ENCODE data around the gene KIRREL3. TPM values are rescaled to one million over a fixed set of nuclear protein-coding genes. Genes with fewer than 3 reads are reported as not detected.

KIRREL3 gene
- total and polyA plus RNA-seq, 9 of the 15 experiments (the other 6 are each of a cell fraction or from before 2014, with no cell fraction given): 0.04 to 0.10 TPM; not detected in 7

DNA sequence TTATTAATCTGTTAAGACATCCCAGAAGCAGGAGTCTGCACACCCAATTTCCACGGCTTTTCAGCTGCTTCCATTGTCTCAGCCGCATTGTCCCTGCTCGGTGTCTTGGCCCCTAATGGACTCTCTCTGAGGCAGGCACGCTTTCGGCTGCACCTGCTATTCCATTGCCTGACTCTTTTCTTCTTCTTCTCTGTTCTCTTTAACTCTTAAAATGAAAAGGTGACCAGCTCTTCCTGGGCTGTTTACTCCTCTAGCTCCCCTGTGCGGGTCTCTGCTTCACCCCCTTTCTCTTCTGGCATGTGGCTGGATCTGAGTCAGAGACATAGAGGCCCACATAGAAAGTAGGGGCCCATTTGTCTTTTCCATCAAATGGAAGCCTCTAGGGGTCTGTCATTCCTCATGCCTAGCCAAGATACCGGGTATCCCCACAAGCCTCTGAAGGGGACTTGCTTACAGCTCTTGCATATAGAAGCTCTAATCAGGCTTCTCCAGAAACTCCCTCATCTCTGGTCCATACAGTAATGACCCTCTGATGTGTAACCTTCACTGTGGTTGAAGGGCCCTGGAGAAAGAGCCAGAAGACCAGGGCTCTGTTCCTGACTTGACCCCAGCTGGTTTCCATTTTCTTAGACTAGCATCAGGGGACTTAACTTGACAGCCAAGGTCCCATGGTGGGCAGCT, 401.2 kb downstream of the KIRREL3 start:
- intact Hi-C loops (cut with micrococcal nuclease) (no loop called here), in situ Hi-C loops (cut with MboI) (no loop called here)
- no peaks in the 10 kb centered on the region for H3K79me2 ChIP-seq (ENCODE audit: control insufficient read depth, insufficient read depth, low read length)
- TF ChIP-seq NFIC (IDR thresholded peaks at IDR 0.05) (0 out of 2 replicates have a peak, but pooled peaks have one; percentile 24), RCOR1 (IDR thresholded peaks at IDR 0.05; ENCODE audit: borderline replicate concordance in 1 of 2, low read depth in 2 of 2, low read length in 2 of 2) (no peak)
- H3K36me3 ChIP-seq (ENCODE audit: control insufficient read depth, insufficient read depth, low read length): no peaks in the 10 kb centered on the region
- H3K4me3 ChIP-seq: no peak overlapping the region
- no peaks in the 10 kb centered on the region for H3K4me1 ChIP-seq (replicated peaks in 1 of 2; ENCODE audit: control insufficient read depth in 2 of 2, insufficient read depth in 2 of 2, low read length in 2 of 2)
- no peak for DNase-seq (ENCODE audit: extremely low read depth in 1 of 4, low spot score in 3 of 4)
- ChIA-PET CTCF (ENCODE audit: low intra/inter-chr PET ratio) (no interaction called here), POLR2A (interaction anchor here (0.6 to 1.0 kb wide), 2 partner anchors 295 to 465 kb away, joined by 3 read pairs; no protein-coding TSS in a partner anchor)
- no peaks in the 10 kb centered on the region for H3K9me3 ChIP-seq (replicated peaks; ENCODE audit: control insufficient read depth, insufficient read depth, low read depth, low read length)
- ATAC-seq: no peak
- H2AFZ ChIP-seq (ENCODE audit: low read depth, low read length): no peak overlapping the region
- H4K20me1 ChIP-seq (replicated peaks; ENCODE audit: control insufficient read depth, insufficient read depth, low read length): no peaks in the 10 kb centered on the region; the same call in 1 of the 2 replicates
- no peaks in the 10 kb centered on the region for H3K9me1 ChIP-seq (ENCODE audit: control insufficient read depth, insufficient read depth, low read length)
- H3K4me2 ChIP-seq (ENCODE audit: insufficient read depth, low read length): no peak overlapping the region
- FAIRE-seq: no peak
- H3K27me3 ChIP-seq (ENCODE audit: control insufficient read depth in 2 of 2, insufficient read depth in 2 of 2, low read length in 2 of 2): peaks cover 3 to 33% of the 10 kb centered on the region in 2 experiments; a peak in 4 of 5 replicates
- no peak overlapping the region for H3K27ac ChIP-seq (ENCODE audit: extremely low read depth, low read depth, low read length)
- WGBS (ENCODE audit: insufficient coverage, low coverage, missing lambda C conversion rate): 2% methylated on average over 7 of the region's 7 CpGs
- no TSS peak for BruUV-seq (replicated peaks)
- H3K9ac ChIP-seq (ENCODE audit: insufficient read depth in 1 of 2, low read depth in 2 of 2, low read length in 2 of 2): no peak overlapping the region

DNA sequence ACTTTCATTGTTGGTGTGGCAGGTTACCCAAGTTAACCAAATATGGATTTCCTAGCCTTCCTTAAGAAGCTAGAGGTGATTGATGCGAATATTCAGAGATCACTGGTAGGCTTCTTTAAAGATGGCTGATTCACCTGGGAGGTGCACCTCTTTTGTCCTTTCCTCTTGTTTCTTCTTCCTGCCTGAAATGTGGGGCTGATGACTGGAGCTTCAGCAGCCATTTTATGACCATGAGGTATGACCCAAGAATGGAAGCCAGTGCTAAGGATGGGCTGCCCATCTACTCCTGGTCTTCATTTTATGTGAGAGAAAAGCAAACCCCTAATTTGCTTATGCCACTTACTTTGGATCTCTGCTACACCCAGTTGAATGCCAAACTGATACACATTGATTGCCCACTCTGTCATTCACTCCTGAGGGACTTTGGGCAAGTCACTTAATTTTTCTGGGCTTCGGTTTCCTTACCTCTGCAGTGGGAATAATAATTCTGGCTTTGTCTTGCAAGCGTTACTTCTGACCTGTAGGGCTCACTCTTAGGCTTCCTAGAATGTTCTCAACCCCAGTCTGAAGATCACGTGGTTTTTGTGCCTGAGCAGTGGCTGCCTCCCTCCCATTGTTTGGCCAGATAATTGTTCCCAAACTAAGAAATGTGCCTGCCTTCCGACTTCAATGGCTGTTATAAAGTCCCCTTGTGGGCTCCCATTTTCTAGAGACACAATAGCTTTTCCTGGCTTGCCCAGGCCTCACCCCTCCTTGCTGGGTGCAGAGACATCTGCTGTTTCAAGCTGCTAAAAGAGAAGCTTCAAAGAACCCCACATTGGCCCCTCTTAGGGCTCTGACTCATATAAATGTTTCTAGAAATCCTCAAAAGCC, 402.0 kb downstream of the KIRREL3 start:
- Histone ChIP-seq H3K4me1 (replicated peaks in 1 of 2; ENCODE audit: control insufficient read depth in 2 of 2, insufficient read depth in 2 of 2, low read length in 2 of 2) (no peaks in the 10 kb centered on the region), H3K79me2 (ENCODE audit: control insufficient read depth, insufficient read depth, low read length) (no peaks in the 10 kb centered on the region), H3K27ac (ENCODE audit: extremely low read depth, low read depth, low read length) (no peak overlapping the region), H3K4me2 (ENCODE audit: insufficient read depth, low read length) (no peak overlapping the region), H3K36me3 (ENCODE audit: control insufficient read depth, insufficient read depth, low read length) (no peaks in the 10 kb centered on the region), H3K9ac (ENCODE audit: insufficient read depth in 1 of 2, low read depth in 2 of 2, low read length in 2 of 2) (no peak overlapping the region), H3K4me3 (no peak overlapping the region), H3K9me1 (ENCODE audit: control insufficient read depth, insufficient read depth, low read length) (no peaks in the 10 kb centered on the region), H2AFZ (ENCODE audit: low read depth, low read length) (no peak overlapping the region), H3K27me3 (ENCODE audit: control insufficient read depth in 2 of 2, insufficient read depth in 2 of 2, low read length in 2 of 2) (peaks cover 3 to 33% of the 10 kb centered on the region in 2 experiments; a peak in 4 of 5 replicates), H4K20me1 (replicated peaks; ENCODE audit: control insufficient read depth, insufficient read depth, low read length) (no peaks in the 10 kb centered on the region; the same call in 1 of the 2 replicates), H3K9me3 (replicated peaks; ENCODE audit: control insufficient read depth, insufficient read depth, low read depth, low read length) (no peaks in the 10 kb centered on the region)
- in situ Hi-C loops (cut with MboI): no loop called here
- ChIA-PET CTCF (ENCODE audit: low intra/inter-chr PET ratio) (no interaction called here), POLR2A (interaction anchor here (1.0 kb wide), 1 partner anchor 294 kb away, joined by 3 read pairs; no protein-coding TSS in a partner anchor)
- DNase-seq (ENCODE audit: extremely low read depth in 1 of 4, low spot score in 3 of 4) (no peak), ATAC-seq (peak; percentile 48; the same call in 1 of the 3 replicates), FAIRE-seq (no peak)
- TF ChIP-seq RAD51 (IDR thresholded peaks at IDR 0.05; ENCODE audit: borderline replicate concordance, low read depth): peak; percentile 47; the same call in 1 of the 2 replicates
- no peak for TF ChIP-seq KAT8 (IDR thresholded peaks at IDR 0.05; ENCODE audit: low read depth)
- TF ChIP-seq RBM25 (IDR thresholded peaks at IDR 0.05; ENCODE audit: low read depth, low read length, severe bottlenecking): peak; percentile 42
- TF ChIP-seq, protein P1, sequence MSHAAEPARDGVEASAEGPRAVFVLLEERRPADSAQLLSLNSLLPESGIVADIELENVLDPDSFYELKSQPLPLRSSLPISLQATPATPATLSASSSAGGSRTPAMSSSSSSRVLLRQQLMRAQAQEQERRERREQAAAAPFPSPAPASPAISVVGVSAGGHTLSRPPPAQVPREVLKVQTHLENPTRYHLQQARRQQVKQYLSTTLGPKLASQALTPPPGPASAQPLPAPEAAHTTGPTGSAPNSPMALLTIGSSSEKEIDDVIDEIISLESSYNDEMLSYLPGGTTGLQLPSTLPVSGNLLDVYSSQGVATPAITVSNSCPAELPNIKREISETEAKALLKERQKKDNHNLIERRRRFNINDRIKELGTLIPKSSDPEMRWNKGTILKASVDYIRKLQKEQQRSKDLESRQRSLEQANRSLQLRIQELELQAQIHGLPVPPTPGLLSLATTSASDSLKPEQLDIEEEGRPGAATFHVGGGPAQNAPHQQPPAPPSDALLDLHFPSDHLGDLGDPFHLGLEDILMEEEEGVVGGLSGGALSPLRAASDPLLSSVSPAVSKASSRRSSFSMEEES (CRISPR knock-in tag; IDR thresholded peaks at IDR 0.05): peak; percentile 61
- no peak for TF ChIP-seq YY1 (IDR thresholded peaks at IDR 0.05; ENCODE audit: borderline replicate concordance in 1 of 3, control insufficient read depth in 1 of 3, extremely low read depth in 1 of 3, insufficient read depth in 3 of 3, insufficient read length in 1 of 3, insufficient replicate concordance in 2 of 3, low read depth in 1 of 3, low read length in 2 of 3)
- WGBS (ENCODE audit: insufficient coverage, low coverage, missing lambda C conversion rate): 0% methylated on average over 5 of the region's 5 CpGs
- intact Hi-C loops (cut with micrococcal nuclease): no loop called here
- BruUV-seq (replicated peaks): no TSS peak

All from K562 (cell line).